HCT116 (cell line): ENCODE results near the gene PRSS22. TPM values are rescaled to one million over a fixed set of nuclear protein-coding genes. Genes with fewer than 3 reads are reported as not detected.

Experiments used
- ATAC-seq: fragments of 200-7000 bp; cut with Tn5 transposase; 2 replicates; pipeline ENCODE4 v1.9.1; 2020; ENCODE audit warnings: mild to moderate bottlenecking, moderate library complexity
- BruUV-seq: library from RNA; stranded (reverse); fragments of 400-500 nt; replicated peaks from 2 replicates; lab custom pipeline; 2021; lab: Mats Ljungman, UMichigan
- CTCF ChIA-PET: fragments of 300-600 bp; sonication (Branson Sonifier 250); formaldehyde crosslinking; loops from one replicate; lab custom pipeline; 2021; ENCODE audit warnings: antibody characterized with exemption; lab: Charles Lee
- POLR2A ChIA-PET: fragments of 300-600, 350-600 bp; sonication (Branson Sonifier 250); formaldehyde crosslinking; loops from one replicate; lab custom pipeline; 2021; ENCODE audit warnings: antibody characterized with exemption; lab: Charles Lee
- RAD21 ChIA-PET, 2 experiments: fragments of 300-600 bp; sonication (Branson Sonifier 250); formaldehyde crosslinking; loops; one replicate each; lab custom pipeline; 2023; ENCODE audit warnings: low total read pairs in 2 of 2; ENCODE audit not compliant: uncharacterized antibody in 2 of 2, unreplicated experiment in 2 of 2, low non-redundant PET in 1 of 2; lab: Charles Lee
- DNase-seq: peaks from one replicate; pipeline ENCODE4 v3.0.0-alpha.2; 2010; ENCODE audit warnings: low read depth, low spot score
- H2AFZ ChIP-seq: fragments of 200-600 bp; shearing (Covaris generic), sonication (generic); 2 replicates; pipeline ENCODE4 v1.6.1; 2017; ENCODE audit warnings: low read depth, mixed run types, mixed read lengths, antibody characterized with exemption, low read length; ENCODE audit not compliant: poor library complexity, severe bottlenecking
- H3K27ac ChIP-seq: 2 replicates; pipeline ENCODE4 v1.5.1; 2012; ENCODE audit warnings: low read depth, low read length
- H3K27me3 ChIP-seq: fragments of 200-600 bp; sonication (generic); 2 replicates; pipeline ENCODE4 v1.6.1; 2016; ENCODE audit warnings: mixed run types, low read length, mixed read lengths; ENCODE audit not compliant: insufficient read depth
- H3K36me3 ChIP-seq, 2 experiments: fragments of 200-500 bp in 1 of 2; fragments of 200-600 bp in 1 of 2; sonication (Bioruptor generic) in 1 of 2; sonication (generic) in 1 of 2; 2 replicates each; pipeline versions ENCODE4 v1.5.1 to v1.6.1; 2014 to 2016; ENCODE audit warnings: low read length in 2 of 2, inconsistent platforms in 1 of 2, mixed read lengths in 1 of 2, mixed run types in 1 of 2; ENCODE audit not compliant: insufficient read depth in 2 of 2, control insufficient read depth in 1 of 2
- H3K4me1 ChIP-seq, 2 experiments: fragments of 200-600 bp in 1 of 2; sonication (generic) in 1 of 2; 2 replicates each; pipeline versions ENCODE4 v1.5.1 to v1.6.1; 2012 to 2017; ENCODE audit warnings: low read length in 2 of 2, inconsistent platforms in 1 of 2, mild to moderate bottlenecking in 1 of 2, mixed read lengths in 1 of 2, mixed run types in 1 of 2, moderate library complexity in 1 of 2; ENCODE audit not compliant: insufficient read depth in 2 of 2, control insufficient read depth in 1 of 2
- H3K4me2 ChIP-seq: fragments of 200-600 bp; sonication (generic); 2 replicates; pipeline ENCODE4 v1.6.1; 2017; ENCODE audit warnings: mixed run types, low read length, mixed read lengths
- H3K4me3 ChIP-seq, 2 experiments: fragments of 200-600 bp in 1 of 2; sonication (generic) in 1 of 2; replicated peaks in 1 of 2; 2 replicates each; pipeline ENCODE4 v1.5.1; 2011 to 2016; ENCODE audit warnings: low read length in 2 of 2, control low read depth in 1 of 2, low read depth in 1 of 2, mild to moderate bottlenecking in 1 of 2, mixed read lengths in 1 of 2, mixed run types in 1 of 2
- H3K79me2 ChIP-seq: fragments of 200-600 bp; sonication (generic); 2 replicates; pipeline ENCODE4 v1.6.1; 2017; ENCODE audit warnings: mild to moderate bottlenecking, mixed run types, low read length, moderate library complexity, mixed read lengths; ENCODE audit not compliant: insufficient read depth
- H3K9ac ChIP-seq: fragments of 200-600 bp; sonication (generic); 2 replicates; pipeline ENCODE4 v1.6.1; 2016; ENCODE audit warnings: low read length, mixed read lengths
- H3K9me2 ChIP-seq: fragments of 200-600 bp; sonication (generic), shearing (Covaris generic); 2 replicates; pipeline ENCODE4 v1.6.1; 2017; ENCODE audit warnings: mixed run types, mild to moderate bottlenecking, moderate library complexity; ENCODE audit not compliant: insufficient read depth
- H3K9me3 ChIP-seq, 2 experiments: fragments of 200-500 bp in 1 of 2; fragments of 200-600 bp in 1 of 2; sonication (Bioruptor generic) in 1 of 2; sonication (generic) in 1 of 2; 2 replicates each; pipeline ENCODE4 v1.6.1; 2014 to 2017; ENCODE audit warnings: low read length in 2 of 2, mixed read lengths in 2 of 2, inconsistent platforms in 1 of 2, low read depth in 1 of 2, mild to moderate bottlenecking in 1 of 2, mixed run types in 1 of 2, moderate library complexity in 1 of 2; ENCODE audit not compliant: control insufficient read depth in 1 of 2, insufficient read depth in 1 of 2
- H4K20me1 ChIP-seq: fragments of 200-600 bp; sonication (generic), shearing (Covaris generic); 2 replicates; pipeline ENCODE4 v1.6.1; 2017; ENCODE audit warnings: mixed run types, mild to moderate bottlenecking, moderate library complexity; ENCODE audit not compliant: insufficient read depth
- CBX3 ChIP-seq: IDR thresholded peaks from 2 replicates; pipeline ENCODE4 v1.6.1; 2012; ENCODE audit warnings: low read depth
- CEBPB ChIP-seq: IDR thresholded peaks from 2 replicates; pipeline ENCODE4 v1.6.1; 2012; ENCODE audit warnings: low read depth
- EGR1 ChIP-seq: IDR thresholded peaks from 2 replicates; pipeline ENCODE4 v1.6.1; 2012; ENCODE audit warnings: low read depth
- ELF1 ChIP-seq: IDR thresholded peaks from 2 replicates; pipeline ENCODE4 v1.6.1; 2012; ENCODE audit warnings: low read depth, borderline replicate concordance
- EZH2phosphoT487 ChIP-seq: fragments of 200-600 bp; IDR thresholded peaks from 2 replicates; pipeline ENCODE4 v1.6.1; 2018; ENCODE audit warnings: antibody characterized with exemption, borderline replicate concordance
- JUND ChIP-seq: IDR thresholded peaks from 2 replicates; pipeline ENCODE4 v1.6.1; 2012
- POLR2A ChIP-seq: IDR thresholded peaks from 2 replicates; pipeline ENCODE4 v1.7.0; 2011; ENCODE audit warnings: borderline replicate concordance; ENCODE audit not compliant: insufficient read depth, insufficient read length; ENCODE audit errors: extremely low read depth
- POLR2AphosphoS5 ChIP-seq: IDR thresholded peaks from 2 replicates; pipeline ENCODE4 v1.6.1; 2011; ENCODE audit warnings: mild to moderate bottlenecking, low read depth, low read length, moderate library complexity
- RAD21 ChIP-seq: IDR thresholded peaks from 2 replicates; pipeline ENCODE4 v1.6.1; 2012; ENCODE audit warnings: low read depth, mild to moderate bottlenecking
- SP1 ChIP-seq: IDR thresholded peaks from 2 replicates; pipeline ENCODE4 v1.6.1; 2012; ENCODE audit warnings: low read depth
- SRF ChIP-seq: IDR thresholded peaks from 2 replicates; pipeline ENCODE4 v1.6.1; 2012; ENCODE audit warnings: low read depth
- YY1 ChIP-seq: IDR thresholded peaks from 2 replicates; pipeline ENCODE4 v1.6.1; 2011; ENCODE audit warnings: low read length, low read depth, moderate library complexity, mild to moderate bottlenecking; ENCODE audit not compliant: insufficient replicate concordance; ENCODE audit errors: extremely low read depth
- ZFX ChIP-seq: fragments of 450-650 bp; IDR thresholded peaks from 2 replicates; pipeline ENCODE4 v1.6.1; 2017
- ZNF274 ChIP-seq: fragments of 200-500 bp; sonication (Bioruptor generic); IDR thresholded peaks from 2 replicates; pipeline ENCODE4 v1.6.1; 2014; ENCODE audit warnings: mild to moderate bottlenecking, low read depth, low read length, inconsistent platforms
- intact Hi-C: fragments of 100-400 bp; cut with micrococcal nuclease; formaldehyde crosslinking; loops from 2 replicates; pipeline ENCODE4 v1.10.0; 2022
- total RNA-seq: library from RNA; stranded (reverse); gene quantifications from one replicate; pipeline ENCODE4 v1.2.1, GENCODE V29; 2021; ENCODE audit not compliant: unreplicated experiment
- TF ChIP-seq, protein P1 (sequence below): IDR thresholded peaks from 2 replicates; pipeline ENCODE4 v1.6.1; 2012
- TF ChIP-seq, protein P2 (sequence below): IDR thresholded peaks from 2 replicates; pipeline ENCODE4 v1.6.1; 2011; ENCODE audit warnings: mild to moderate bottlenecking, low read length, moderate library complexity; ENCODE audit not compliant: insufficient replicate concordance; ENCODE audit errors: extremely low read depth
- TF ChIP-seq, protein P3 (sequence below): IDR thresholded peaks from 2 replicates; pipeline ENCODE4 v1.6.1; 2012; ENCODE audit warnings: low read depth

PRSS22 gene
- total RNA-seq, 1 experiment from 2014 or later, result 20.2 TPM

DNA sequence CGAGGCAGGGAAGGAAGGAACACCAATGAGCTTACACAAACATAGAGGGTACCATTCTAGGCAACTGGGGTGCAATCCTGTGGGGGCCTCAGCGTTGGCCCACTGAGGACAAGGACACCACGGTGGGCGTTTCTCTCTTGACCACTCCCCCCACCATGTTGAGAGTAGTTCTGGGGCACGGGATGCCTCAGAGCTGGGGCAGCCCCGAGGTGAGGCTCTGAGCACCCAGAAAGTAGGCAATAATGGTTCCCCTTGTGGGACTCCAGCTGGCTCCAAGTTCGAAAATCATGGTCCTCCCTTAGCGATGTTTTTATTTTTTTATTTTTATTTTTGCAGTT lies 35.8 kb downstream of the PRSS22 start:
- CTCF ChIA-PET, result no interaction called here
- no peak for TF ChIP-seq ELF1
- no peak for ATAC-seq
- RAD21 ChIA-PET, result no interaction called here
- H3K4me2 ChIP-seq, result no peak overlapping the region
- H3K79me2 ChIP-seq, result no peaks in the 10 kb centered on the region
- H3K27me3 ChIP-seq, result no peaks in the 10 kb centered on the region
- H3K9me3 ChIP-seq, result no peaks in the 10 kb centered on the region
- POLR2A ChIA-PET, result no interaction called here
- H3K4me3 ChIP-seq, result no peak overlapping the region
- H3K4me1 ChIP-seq, result no peaks in the 10 kb centered on the region
- H2AFZ ChIP-seq, result no peak overlapping the region
- no TSS peak for BruUV-seq
- no peaks in the 10 kb centered on the region for H3K9me2 ChIP-seq
- no peaks in the 10 kb centered on the region for H4K20me1 ChIP-seq
- H3K36me3 ChIP-seq, result no peaks in the 10 kb centered on the region
- intact Hi-C loops, result no loop called here
- DNase-seq, result no peak
- H3K27ac ChIP-seq, result no peak overlapping the region
- H3K9ac ChIP-seq, result no peak overlapping the region

DNA sequence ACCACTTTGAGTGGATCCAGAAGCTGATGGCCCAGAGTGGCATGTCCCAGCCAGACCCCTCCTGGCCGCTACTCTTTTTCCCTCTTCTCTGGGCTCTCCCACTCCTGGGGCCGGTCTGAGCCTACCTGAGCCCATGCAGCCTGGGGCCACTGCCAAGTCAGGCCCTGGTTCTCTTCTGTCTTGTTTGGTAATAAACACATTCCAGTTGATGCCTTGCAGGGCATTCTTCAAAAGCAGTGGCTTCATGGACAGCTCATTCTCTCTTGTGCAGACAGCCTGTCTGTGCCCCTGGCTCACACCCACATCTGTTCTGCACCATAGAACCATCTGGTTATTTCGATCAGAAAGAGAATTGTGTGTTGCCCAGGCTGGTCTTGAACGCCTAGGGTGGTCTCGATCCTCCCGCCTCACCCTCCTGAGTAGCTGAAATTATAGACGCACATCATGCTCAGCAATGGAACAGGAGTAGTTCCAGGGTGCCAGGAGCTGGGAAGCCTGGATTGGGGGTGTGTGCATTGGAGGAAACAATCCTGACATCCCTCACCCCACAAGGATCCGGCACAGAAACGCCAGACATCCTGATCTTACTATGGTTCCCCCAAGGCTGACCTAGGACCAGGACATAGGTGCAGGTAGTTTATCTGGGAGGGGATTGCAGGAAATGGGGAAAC lies 36.3 kb downstream of the PRSS22 start:
- H3K4me1 ChIP-seq, result no peaks in the 10 kb centered on the region
- no peak overlapping the region for H3K4me3 ChIP-seq
- H3K27ac ChIP-seq, result no peak overlapping the region
- H3K4me2 ChIP-seq, result no peak overlapping the region
- H3K9ac ChIP-seq, result no peak overlapping the region
- no peak overlapping the region for H2AFZ ChIP-seq
- ATAC-seq, result no peak
- ChIA-PET POLR2A (no interaction called here), CTCF (no interaction called here), RAD21 (no interaction called here)
- DNase-seq, result no peak
- no peaks in the 10 kb centered on the region for H3K36me3 ChIP-seq
- no peaks in the 10 kb centered on the region for H3K79me2 ChIP-seq
- intact Hi-C loops, result no loop called here
- no peaks in the 10 kb centered on the region for H3K9me2 ChIP-seq
- H3K27me3 ChIP-seq, result no peaks in the 10 kb centered on the region
- no peaks in the 10 kb centered on the region for H3K9me3 ChIP-seq
- BruUV-seq, result no TSS peak
- no peaks in the 10 kb centered on the region for H4K20me1 ChIP-seq
- TF ChIP-seq ELF1 (no peak), CEBPB (no peak), ZFX (no peak), YY1 (no peak), EZH2phosphoT487 (no peak), JUND (no peak), CBX3 (no peak), POLR2A (no peak), RAD21 (no peak), ZNF274 (no peak), SP1 (no peak), POLR2AphosphoS5 (no peak), EGR1 (no peak), SRF (no peak)
- TF ChIP-seq, protein P1, sequence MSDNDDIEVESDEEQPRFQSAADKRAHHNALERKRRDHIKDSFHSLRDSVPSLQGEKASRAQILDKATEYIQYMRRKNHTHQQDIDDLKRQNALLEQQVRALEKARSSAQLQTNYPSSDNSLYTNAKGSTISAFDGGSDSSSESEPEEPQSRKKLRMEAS, result no peak
- TF ChIP-seq, protein P2, sequence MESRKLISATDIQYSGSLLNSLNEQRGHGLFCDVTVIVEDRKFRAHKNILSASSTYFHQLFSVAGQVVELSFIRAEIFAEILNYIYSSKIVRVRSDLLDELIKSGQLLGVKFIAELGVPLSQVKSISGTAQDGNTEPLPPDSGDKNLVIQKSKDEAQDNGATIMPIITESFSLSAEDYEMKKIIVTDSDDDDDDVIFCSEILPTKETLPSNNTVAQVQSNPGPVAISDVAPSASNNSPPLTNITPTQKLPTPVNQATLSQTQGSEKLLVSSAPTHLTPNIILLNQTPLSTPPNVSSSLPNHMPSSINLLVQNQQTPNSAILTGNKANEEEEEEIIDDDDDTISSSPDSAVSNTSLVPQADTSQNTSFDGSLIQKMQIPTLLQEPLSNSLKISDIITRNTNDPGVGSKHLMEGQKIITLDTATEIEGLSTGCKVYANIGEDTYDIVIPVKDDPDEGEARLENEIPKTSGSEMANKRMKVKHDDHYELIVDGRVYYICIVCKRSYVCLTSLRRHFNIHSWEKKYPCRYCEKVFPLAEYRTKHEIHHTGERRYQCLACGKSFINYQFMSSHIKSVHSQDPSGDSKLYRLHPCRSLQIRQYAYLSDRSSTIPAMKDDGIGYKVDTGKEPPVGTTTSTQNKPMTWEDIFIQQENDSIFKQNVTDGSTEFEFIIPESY, result no peak
- TF ChIP-seq, protein P3, sequence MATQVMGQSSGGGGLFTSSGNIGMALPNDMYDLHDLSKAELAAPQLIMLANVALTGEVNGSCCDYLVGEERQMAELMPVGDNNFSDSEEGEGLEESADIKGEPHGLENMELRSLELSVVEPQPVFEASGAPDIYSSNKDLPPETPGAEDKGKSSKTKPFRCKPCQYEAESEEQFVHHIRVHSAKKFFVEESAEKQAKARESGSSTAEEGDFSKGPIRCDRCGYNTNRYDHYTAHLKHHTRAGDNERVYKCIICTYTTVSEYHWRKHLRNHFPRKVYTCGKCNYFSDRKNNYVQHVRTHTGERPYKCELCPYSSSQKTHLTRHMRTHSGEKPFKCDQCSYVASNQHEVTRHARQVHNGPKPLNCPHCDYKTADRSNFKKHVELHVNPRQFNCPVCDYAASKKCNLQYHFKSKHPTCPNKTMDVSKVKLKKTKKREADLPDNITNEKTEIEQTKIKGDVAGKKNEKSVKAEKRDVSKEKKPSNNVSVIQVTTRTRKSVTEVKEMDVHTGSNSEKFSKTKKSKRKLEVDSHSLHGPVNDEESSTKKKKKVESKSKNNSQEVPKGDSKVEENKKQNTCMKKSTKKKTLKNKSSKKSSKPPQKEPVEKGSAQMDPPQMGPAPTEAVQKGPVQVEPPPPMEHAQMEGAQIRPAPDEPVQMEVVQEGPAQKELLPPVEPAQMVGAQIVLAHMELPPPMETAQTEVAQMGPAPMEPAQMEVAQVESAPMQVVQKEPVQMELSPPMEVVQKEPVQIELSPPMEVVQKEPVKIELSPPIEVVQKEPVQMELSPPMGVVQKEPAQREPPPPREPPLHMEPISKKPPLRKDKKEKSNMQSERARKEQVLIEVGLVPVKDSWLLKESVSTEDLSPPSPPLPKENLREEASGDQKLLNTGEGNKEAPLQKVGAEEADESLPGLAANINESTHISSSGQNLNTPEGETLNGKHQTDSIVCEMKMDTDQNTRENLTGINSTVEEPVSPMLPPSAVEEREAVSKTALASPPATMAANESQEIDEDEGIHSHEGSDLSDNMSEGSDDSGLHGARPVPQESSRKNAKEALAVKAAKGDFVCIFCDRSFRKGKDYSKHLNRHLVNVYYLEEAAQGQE, result no peak
